Superior temporal gyrus (tissue), 1 donor: ENCODE measurements around the gene OR4C46.
"Not testable (repeated sequence)": the region's sequence is repeated elsewhere in the genome, so short reads cannot be mapped to it uniquely, and the experiment has no call there.

Experiments used
- DNase-seq: peaks from one replicate; pipeline ENCODE4 v3.0.0-alpha.2; 2016; ENCODE audit errors: extremely low spot score

OR4C46 gene

GRCh38 chr11:54603898-54604297 is at the start of gene OR4C46:
Gene OR4C46, minus strand, starts transcription at chr11:54603998. Its CDS starts 0 bp downstream, at chr11:54603998.
- no peak for DNase-seq

- not testable (repeated sequence) for DNase-seq
Measured at GRCh38 chr11:54645606-54646005, 41.8 kb upstream of the OR4C46 start.

GRCh38 chr11:54561439-54561838 is 42.4 kb downstream of the OR4C46 start:
- not testable (repeated sequence) for DNase-seq

- DNase-seq = no peak
Measured at GRCh38 chr11:54558919-54559318, 44.9 kb downstream of the OR4C46 start.

- DNase-seq = no peak
Measured at GRCh38 chr11:54558407-54558806, 45.4 kb downstream of the OR4C46 start.
